AG09319 (cell line): ENCODE data around the gene SCART1.

ENCODE experiments used
- DNase-seq: peaks from one replicate; pipeline ENCODE4 v3.0.0-alpha.2; 2010; ENCODE audit warnings: low read depth; ENCODE audit errors: extremely low read depth
- TF ChIP-seq, protein P1 (sequence below): IDR thresholded peaks from 2 replicates; pipeline ENCODE4 v1.5.1; 2011; ENCODE audit warnings: low read depth, mild to moderate bottlenecking, inconsistent platforms, low read length, moderate library complexity

SCART1 gene

DNA sequence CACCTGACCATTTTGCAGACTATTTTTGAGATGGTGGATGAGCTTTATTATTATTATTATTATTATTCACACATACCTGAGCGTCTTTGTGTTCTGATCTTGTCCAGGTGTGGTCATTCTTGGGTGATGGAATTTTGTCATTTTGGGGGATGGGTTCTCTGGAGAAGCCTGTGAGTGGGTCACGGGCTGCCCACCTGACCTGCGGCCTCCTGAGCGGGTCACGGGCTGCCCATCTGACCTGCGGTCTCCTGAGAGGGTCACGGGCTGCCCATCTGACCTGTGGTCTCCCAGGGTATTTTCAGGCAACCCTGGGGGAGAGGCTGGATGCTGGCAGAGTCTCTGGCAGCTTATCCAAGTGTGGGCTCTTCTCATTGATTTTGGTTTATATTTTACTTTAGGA is 7.3 kb downstream of the SCART1 start:
- DNase-seq: no peak
- TF ChIP-seq, protein P1, sequence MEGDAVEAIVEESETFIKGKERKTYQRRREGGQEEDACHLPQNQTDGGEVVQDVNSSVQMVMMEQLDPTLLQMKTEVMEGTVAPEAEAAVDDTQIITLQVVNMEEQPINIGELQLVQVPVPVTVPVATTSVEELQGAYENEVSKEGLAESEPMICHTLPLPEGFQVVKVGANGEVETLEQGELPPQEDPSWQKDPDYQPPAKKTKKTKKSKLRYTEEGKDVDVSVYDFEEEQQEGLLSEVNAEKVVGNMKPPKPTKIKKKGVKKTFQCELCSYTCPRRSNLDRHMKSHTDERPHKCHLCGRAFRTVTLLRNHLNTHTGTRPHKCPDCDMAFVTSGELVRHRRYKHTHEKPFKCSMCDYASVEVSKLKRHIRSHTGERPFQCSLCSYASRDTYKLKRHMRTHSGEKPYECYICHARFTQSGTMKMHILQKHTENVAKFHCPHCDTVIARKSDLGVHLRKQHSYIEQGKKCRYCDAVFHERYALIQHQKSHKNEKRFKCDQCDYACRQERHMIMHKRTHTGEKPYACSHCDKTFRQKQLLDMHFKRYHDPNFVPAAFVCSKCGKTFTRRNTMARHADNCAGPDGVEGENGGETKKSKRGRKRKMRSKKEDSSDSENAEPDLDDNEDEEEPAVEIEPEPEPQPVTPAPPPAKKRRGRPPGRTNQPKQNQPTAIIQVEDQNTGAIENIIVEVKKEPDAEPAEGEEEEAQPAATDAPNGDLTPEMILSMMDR: no peak

- TF ChIP-seq, protein P1: no peak
- no peak for DNase-seq
Observed at GRCh38 chr10:133461841-133462240, 8.1 kb downstream of the SCART1 start.

- TF ChIP-seq, protein P1: no peak
- no peak for DNase-seq
Observed at GRCh38 chr10:133462512-133463305, 9.0 kb downstream of the SCART1 start.

GRCh38 chr10:133464582-133465031 is 10.9 kb downstream of the SCART1 start:
- DNase-seq: no peak
- TF ChIP-seq, protein P1: no peak

- TF ChIP-seq, protein P1: no peak
Observed at GRCh38 chr10:133465191-133465949, 11.6 kb downstream of the SCART1 start.

DNA sequence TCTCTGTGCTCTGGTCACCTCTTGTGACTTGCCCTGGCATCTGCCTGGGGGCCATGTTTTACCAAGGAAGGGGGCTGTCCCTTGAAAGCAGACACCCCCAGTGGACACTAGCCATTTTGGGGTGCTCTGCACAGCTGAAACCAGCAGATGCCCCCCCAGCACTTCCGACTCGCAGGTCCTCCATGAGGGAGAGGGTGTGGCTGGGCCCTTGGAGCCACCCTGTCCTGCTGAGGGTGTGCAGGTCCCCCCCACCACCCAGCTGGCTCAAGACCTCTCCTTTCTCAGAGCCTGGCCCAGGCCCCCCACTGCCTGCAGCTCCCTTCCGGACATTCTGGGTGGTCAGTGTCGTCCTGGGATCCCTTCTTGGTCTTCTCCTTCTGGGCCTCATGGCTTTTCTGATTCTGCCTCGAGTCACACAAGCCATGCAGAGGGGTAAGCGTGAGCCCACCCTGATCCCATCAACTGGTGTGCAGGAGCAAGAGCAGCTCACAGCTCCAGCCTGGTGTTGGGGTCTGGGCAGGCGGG is 12.3 kb downstream of the SCART1 start:
- DNase-seq: no peak
- TF ChIP-seq, protein P1: no peak

More at GRCh38 chr10:133465191-133465949, 11.6 kb downstream of the SCART1 start:
- DNase-seq: no peak
